ENCODE measurements around the gene C14orf132. TPM values are rescaled to one million over a fixed set of nuclear protein-coding genes. Genes with fewer than 3 reads are reported as not detected.

C14orf132 gene
- total and polyA plus RNA-seq, 9 of the 15 experiments (the other 6 are each of a cell fraction or from before 2014, with no cell fraction given): not detected

- no peak overlapping the region for H3K4me3 ChIP-seq
- H3K9ac ChIP-seq (ENCODE audit: insufficient read depth in 1 of 2, low read depth in 2 of 2, low read length in 2 of 2): no peak overlapping the region
- ChIA-PET CTCF (ENCODE audit: low intra/inter-chr PET ratio) (no interaction called here), POLR2A (no interaction called here)
- H3K36me3 ChIP-seq (ENCODE audit: control insufficient read depth, insufficient read depth, low read length): no peaks in the 10 kb centered on the region
- peaks cover 0 to 29% of the 10 kb centered on the region in 2 experiments; a peak in 3 of 5 replicates for H3K27me3 ChIP-seq (ENCODE audit: control insufficient read depth in 2 of 2, insufficient read depth in 2 of 2, low read length in 2 of 2)
- H3K9me3 ChIP-seq (replicated peaks; ENCODE audit: control insufficient read depth, insufficient read depth, low read depth, low read length): no peaks in the 10 kb centered on the region
- H3K27ac ChIP-seq (ENCODE audit: extremely low read depth, low read depth, low read length): no peak overlapping the region
- H4K20me1 ChIP-seq (replicated peaks; ENCODE audit: control insufficient read depth, insufficient read depth, low read length): no peaks in the 10 kb centered on the region
- WGBS (ENCODE audit: insufficient coverage, low coverage, missing lambda C conversion rate): 0% methylated on average over 2 of the region's 3 CpGs
- in situ Hi-C loops (cut with MboI): no loop called here
- no peak overlapping the region for H2AFZ ChIP-seq (ENCODE audit: low read depth, low read length)
- H3K79me2 ChIP-seq (ENCODE audit: control insufficient read depth, insufficient read depth, low read length): no peaks in the 10 kb centered on the region
- FAIRE-seq (no peak), ATAC-seq (no peak), DNase-seq (ENCODE audit: extremely low read depth in 1 of 4, low spot score in 3 of 4) (no peak)
- H3K9me1 ChIP-seq (ENCODE audit: control insufficient read depth, insufficient read depth, low read length): no peaks in the 10 kb centered on the region
- intact Hi-C loops (cut with micrococcal nuclease): no loop called here
- no peak overlapping the region for H3K4me2 ChIP-seq (ENCODE audit: insufficient read depth, low read length)
- BruUV-seq (replicated peaks): no TSS peak
- no peaks in the 10 kb centered on the region for H3K4me1 ChIP-seq (replicated peaks in 1 of 2; ENCODE audit: control insufficient read depth in 2 of 2, insufficient read depth in 2 of 2, low read length in 2 of 2)
- TF ChIP-seq MAFK (IDR thresholded peaks at IDR 0.05; ENCODE audit: low read length): no peak
- TF ChIP-seq SMARCB1 (IDR thresholded peaks at IDR 0.05; ENCODE audit: insufficient read length, low read depth): no peak
- no peak for TF ChIP-seq SIN3A (IDR thresholded peaks at IDR 0.05; ENCODE audit: borderline replicate concordance in 2 of 2, control insufficient read depth in 1 of 2, low read depth in 2 of 2, low read length in 2 of 2)
- no peak for TF ChIP-seq NR2C1 (IDR thresholded peaks at IDR 0.05)
- no peak for TF ChIP-seq NR2C1 (tag; IDR thresholded peaks at IDR 0.05)
- no peak for TF ChIP-seq BCL6 (CRISPR knock-in tag; IDR thresholded peaks at IDR 0.05)
- no peak for TF ChIP-seq DDX20 (tag; IDR thresholded peaks at IDR 0.05; ENCODE audit: low read depth)
- no peak for TF ChIP-seq GABPB2 (CRISPR knock-in tag; conservative IDR thresholded peaks at IDR 0.05)
- TF ChIP-seq PHTF2 (CRISPR knock-in tag; IDR thresholded peaks at IDR 0.05): no peak
- TF ChIP-seq, protein P1, sequence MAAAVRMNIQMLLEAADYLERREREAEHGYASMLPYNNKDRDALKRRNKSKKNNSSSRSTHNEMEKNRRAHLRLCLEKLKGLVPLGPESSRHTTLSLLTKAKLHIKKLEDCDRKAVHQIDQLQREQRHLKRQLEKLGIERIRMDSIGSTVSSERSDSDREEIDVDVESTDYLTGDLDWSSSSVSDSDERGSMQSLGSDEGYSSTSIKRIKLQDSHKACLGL (CRISPR knock-in tag; IDR thresholded peaks at IDR 0.05; ENCODE audit: borderline replicate concordance, poor library complexity, severe bottlenecking): no peak
- no peak for TF ChIP-seq CC2D1A (IDR thresholded peaks at IDR 0.05)
- no peak for TF ChIP-seq KLF6 (CRISPR knock-in tag; IDR thresholded peaks at IDR 0.05; ENCODE audit: borderline replicate concordance)
- TF ChIP-seq ZNF699 (CRISPR knock-in tag; IDR thresholded peaks at IDR 0.05; ENCODE audit: insufficient replicate concordance): no peak
- no peak for TF ChIP-seq TARDBP (IDR thresholded peaks at IDR 0.05)
- TF ChIP-seq ZNF561 (CRISPR knock-in tag; conservative IDR thresholded peaks at IDR 0.05): no peak
- TF ChIP-seq, protein P2, sequence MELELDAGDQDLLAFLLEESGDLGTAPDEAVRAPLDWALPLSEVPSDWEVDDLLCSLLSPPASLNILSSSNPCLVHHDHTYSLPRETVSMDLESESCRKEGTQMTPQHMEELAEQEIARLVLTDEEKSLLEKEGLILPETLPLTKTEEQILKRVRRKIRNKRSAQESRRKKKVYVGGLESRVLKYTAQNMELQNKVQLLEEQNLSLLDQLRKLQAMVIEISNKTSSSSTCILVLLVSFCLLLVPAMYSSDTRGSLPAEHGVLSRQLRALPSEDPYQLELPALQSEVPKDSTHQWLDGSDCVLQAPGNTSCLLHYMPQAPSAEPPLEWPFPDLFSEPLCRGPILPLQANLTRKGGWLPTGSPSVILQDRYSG (tag; conservative IDR thresholded peaks at IDR 0.05; ENCODE audit: low read depth): no peak
Observed at GRCh38 chr14:96092936-96093335, 53.8 kb downstream of the C14orf132 start.
